Peyer's patch (tissue), 4 donors: ENCODE results near the gene SYNE1. TPM values are rescaled to one million over a fixed set of nuclear protein-coding genes. Genes with fewer than 3 reads are reported as not detected.

Source experiments
- DNase-seq, 3 donors: peaks; one replicate each; pipeline ENCODE4 v3.0.0-alpha.2; 2017 to 2019
- H3K27ac ChIP-seq, 4 donors: fragments of 200-600 bp; sonication (generic); one replicate each; pipeline ENCODE4 v1.5.1; 2016 to 2019
- H3K27me3 ChIP-seq, 2 donors: fragments of 200-600 bp; sonication (generic); one replicate each; pipeline ENCODE4 v1.5.1; 2019
- H3K36me3 ChIP-seq, 3 donors: fragments of 200-600 bp; sonication (generic); one replicate each; pipeline ENCODE4 v1.5.1; 2016 to 2019
- H3K4me1 ChIP-seq, 4 donors: fragments of 200-600 bp; sonication (generic); one replicate each; pipeline ENCODE4 v1.5.1; 2016 to 2019
- H3K4me3 ChIP-seq, 4 donors: fragments of 200-600 bp; sonication (generic); 1 replicate in 3 of 4; 2 replicates in 1 of 4; pipeline ENCODE4 v1.5.1; 2016 to 2019; ENCODE audit warnings: mild to moderate bottlenecking in 1 of 4
- H3K9me3 ChIP-seq, 4 donors: fragments of 200-600 bp; sonication (generic); one replicate each; pipeline ENCODE4 v1.5.1; 2016 to 2019; ENCODE audit warnings: mild to moderate bottlenecking in 1 of 4
- CTCF ChIP-seq, 6 experiments: fragments of 450-650 bp in 4 of 6; fragments of 200-600 bp in 2 of 6; sonication (generic) in 1 of 6; IDR thresholded peaks; one replicate each; pipeline ENCODE4 v1.5.1; 2017 to 2019; ENCODE audit warnings: antibody characterized with exemption in 6 of 6, mild to moderate bottlenecking in 3 of 6, moderate library complexity in 1 of 6
- POLR2A ChIP-seq, 2 donors: fragments of 450-650 bp; IDR thresholded peaks; one replicate each; pipeline ENCODE4 v1.5.1; 2017; ENCODE audit warnings: antibody characterized with exemption in 2 of 2, mild to moderate bottlenecking in 2 of 2, moderate library complexity in 2 of 2
- total RNA-seq, 4 donors: library from RNA; depleted of rRNA; stranded (reverse); fragments of >200 nt; gene quantifications; one replicate each; pipeline ENCODE4 v1.1.0, GENCODE V29; 2016

The SYNE1 gene
- total RNA-seq, 4 donors from 2014 or later = 23.1 to 245 (median 34.8) TPM

GRCh38 chr6:152642578-152643375 lies 5.6 kb upstream of the SYNE1 start:
- Histone ChIP-seq H3K27ac (no peak overlapping the region), H3K9me3 (no peaks in the 10 kb centered on the region), H3K4me1 (no peaks in the 10 kb centered on the region), H3K4me3 (no peak overlapping the region), H3K27me3 (no peaks in the 10 kb centered on the region), H3K36me3 (no peaks in the 10 kb centered on the region)
- TF ChIP-seq CTCF (IDR thresholded peaks at IDR 0.05) (peak in 2 of 6 experiments; percentile 8 to 42), POLR2A (IDR thresholded peaks at IDR 0.05) (no peak)
- no peak for DNase-seq

- peaks cover 0 to 12% (median 0%) of the 10 kb centered on the region in 4 donors for H3K4me1 ChIP-seq
- no peak for DNase-seq
- no peaks in the 10 kb centered on the region for H3K9me3 ChIP-seq
- no peaks in the 10 kb centered on the region for H3K27me3 ChIP-seq
- H3K36me3 ChIP-seq = no peaks in the 10 kb centered on the region
- peak overlapping the region in 2 of 4 donors; percentile 39 to 67 for H3K27ac ChIP-seq
- TF ChIP-seq CTCF (IDR thresholded peaks at IDR 0.05) = no peak
- no peak for TF ChIP-seq POLR2A (IDR thresholded peaks at IDR 0.05)
- peak overlapping the region; percentile 33 to 60 (median 46) for H3K4me3 ChIP-seq
These were observed 410 bp downstream of the SYNE1 start for GRCh38 chr6:152636609-152637295.

GRCh38 chr6:152636021-152636608 lies 1.0 kb downstream of the SYNE1 start:
- TF ChIP-seq CTCF (IDR thresholded peaks at IDR 0.05) (no peak), POLR2A (IDR thresholded peaks at IDR 0.05) (no peak)
- Histone ChIP-seq H3K9me3 (no peaks in the 10 kb centered on the region), H3K36me3 (no peaks in the 10 kb centered on the region), H3K27me3 (no peaks in the 10 kb centered on the region), H3K4me3 (peak overlapping the region; percentile 33 to 60 (median 46)), H3K4me1 (peaks cover 0 to 12% (median 0%) of the 10 kb centered on the region in 4 donors), H3K27ac (peak overlapping the region in 2 of 4 donors; percentile 39 to 67)
- no peak for DNase-seq

- peaks cover 0 to 12% (median 0%) of the 10 kb centered on the region in 4 donors for H3K4me1 ChIP-seq
- H3K27me3 ChIP-seq = no peaks in the 10 kb centered on the region
- H3K9me3 ChIP-seq = no peaks in the 10 kb centered on the region
These were observed 2.4 kb downstream of the SYNE1 start for GRCh38 chr6:152634773-152635172.

More at GRCh38 chr6:152634773-152635172, 2.4 kb downstream of the SYNE1 start:
- H3K4me3 ChIP-seq = no peak overlapping the region
- no peak overlapping the region for H3K27ac ChIP-seq
- no peak for DNase-seq
- TF ChIP-seq POLR2A (IDR thresholded peaks at IDR 0.05) = no peak
- no peak for TF ChIP-seq CTCF (IDR thresholded peaks at IDR 0.05)
- no peaks in the 10 kb centered on the region for H3K36me3 ChIP-seq
